ENCODE measurements around the gene MT1A. TPM values are rescaled to one million over a fixed set of nuclear protein-coding genes. Genes with fewer than 3 reads are reported as not detected.

MT1A gene
- total and polyA plus RNA-seq, 2 of the 8 experiments (the other 6 are each of a cell fraction or from before 2014, with no cell fraction given), result not detected

DNA sequence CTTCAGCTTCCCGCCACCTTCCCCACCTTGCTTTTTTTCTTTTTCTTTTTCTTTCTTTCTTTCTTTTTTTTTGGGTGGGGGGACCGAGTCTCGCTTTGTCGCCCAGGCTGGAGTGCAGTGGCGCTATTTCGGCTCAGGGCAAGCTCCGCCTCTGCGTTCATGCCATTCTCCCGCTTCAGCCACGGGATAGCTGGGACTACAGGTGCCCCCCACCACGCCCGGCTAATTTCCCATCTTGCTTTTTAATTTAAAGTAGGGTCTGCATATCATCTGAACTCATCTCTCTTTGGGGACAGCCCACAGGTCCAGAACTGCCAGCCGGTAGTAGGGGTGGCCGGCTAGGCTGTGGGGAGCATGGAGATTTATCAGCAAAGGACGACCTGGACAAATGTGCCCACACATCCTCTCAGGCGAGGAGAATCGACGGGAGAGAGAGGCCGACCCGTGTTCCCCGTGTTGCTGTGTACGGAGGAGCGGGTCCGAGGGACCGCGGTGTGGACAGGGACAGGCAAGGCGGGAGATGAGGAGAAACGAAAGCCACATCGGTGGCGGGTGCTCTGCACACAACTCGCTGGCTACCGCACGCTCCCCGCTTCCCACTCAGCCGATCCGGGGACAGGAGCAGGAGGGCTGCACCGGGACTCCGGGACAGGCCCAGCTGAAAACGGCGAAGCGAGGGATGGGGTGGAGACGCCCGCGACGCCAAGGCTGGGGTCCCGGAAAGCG, 3.6 kb upstream of the MT1A start (continued):
- TF ChIP-seq RAD21 (IDR thresholded peaks at IDR 0.05 in 1 of 2, conservative IDR thresholded peaks at IDR 0.05 in 1 of 2; ENCODE audit: low read depth in 2 of 2, low read length in 2 of 2), result no peak
- no peak for TF ChIP-seq HDAC6 (IDR thresholded peaks at IDR 0.05; ENCODE audit: low read depth, low read length)
- TF ChIP-seq RNF2 (IDR thresholded peaks at IDR 0.05; ENCODE audit: borderline replicate concordance, low read depth, low read length, missing control alignments, poor library complexity, severe bottlenecking), result peak; percentile 90
- no peak for TF ChIP-seq BACH1 (IDR thresholded peaks at IDR 0.05; ENCODE audit: low read length)

Data from H1 (cell line).